Brain microvascular endothelial cell (primary cell): ENCODE results near the gene NTN1.
"Not testable (repeated sequence)": the region's sequence is repeated elsewhere in the genome, so short reads cannot be mapped to it uniquely, and the experiment has no call there.

Experiments used
- DNase-seq: peaks from one replicate; pipeline ENCODE4 v3.0.0-alpha.2; 2020
- H3K27ac ChIP-seq: fragments of 250-450 bp; sonication (Bioruptor Pico); 2 replicates; pipeline ENCODE4 v1.5.1; 2020; ENCODE audit warnings: mild to moderate bottlenecking, moderate library complexity
- H3K27me3 ChIP-seq: fragments of 250-450 bp; sonication (Bioruptor Pico); replicated peaks from 2 replicates; pipeline ENCODE4 v1.5.1; 2020; ENCODE audit warnings: mild to moderate bottlenecking
- H3K36me3 ChIP-seq: fragments of 250-450 bp; sonication (Bioruptor Pico); replicated peaks from 2 replicates; pipeline ENCODE4 v1.5.1; 2020; ENCODE audit warnings: mild to moderate bottlenecking
- H3K4me3 ChIP-seq: 2 replicates; pipeline ENCODE4 v1.5.1; 2011; ENCODE audit warnings: low read depth, mild to moderate bottlenecking, control low read depth, low read length, moderate library complexity
- CTCF ChIP-seq: IDR thresholded peaks from 2 replicates; pipeline ENCODE4 v1.5.1; 2011; ENCODE audit warnings: low read depth, mild to moderate bottlenecking, moderate library complexity, low read length, control low read depth, inconsistent platforms; ENCODE audit errors: missing control alignments
- in situ Hi-C: cut with HindIII; loops from 2 replicates; pipeline ENCODE4 v1.10.0; 2017; ENCODE audit warnings: low sequenced_read_pairs, low pct_ligation_motif_present

NTN1 gene

GRCh38 chr17:9021158-9021991 is at the start of gene NTN1:
NTN1 (plus strand) TSS chr17:9021510; CDS start chr17:9022374, 864 bp downstream.
- Histone ChIP-seq H3K36me3 (no peaks in the 10 kb centered on the region), H3K27me3 (peaks cover 32% of the 10 kb centered on the region), H3K27ac (no peak within 1 kb of the TSS), H3K4me3 (peak within 1 kb of the TSS; percentile 48)
- in situ Hi-C loops = no loop called here
- no peak for DNase-seq
- TF ChIP-seq CTCF = no peak

- Histone ChIP-seq H3K4me3 (no peak overlapping the region), H3K36me3 (no peaks in the 10 kb centered on the region), H3K27ac (no peak overlapping the region), H3K27me3 (no peaks in the 10 kb centered on the region)
- in situ Hi-C loops = no loop called here
- DNase-seq = no peak
- no peak for TF ChIP-seq CTCF
Observed at GRCh38 chr17:8975091-8975725, 46.1 kb upstream of the NTN1 start.

- no peak overlapping the region for H3K27ac ChIP-seq
- no peak overlapping the region for H3K4me3 ChIP-seq
- H3K36me3 ChIP-seq = no peaks in the 10 kb centered on the region
- DNase-seq = no peak
- H3K27me3 ChIP-seq = no peaks in the 10 kb centered on the region
- TF ChIP-seq CTCF = no peak
- in situ Hi-C loops = no loop called here
Observed at GRCh38 chr17:8976638-8977037, 44.7 kb upstream of the NTN1 start.

GRCh38 chr17:8979715-8980114 is 41.6 kb upstream of the NTN1 start:
- no peak for DNase-seq
- TF ChIP-seq CTCF = no peak
- Histone ChIP-seq H3K36me3 (no peaks in the 10 kb centered on the region), H3K27ac (no peak overlapping the region), H3K27me3 (no peaks in the 10 kb centered on the region), H3K4me3 (no peak overlapping the region)
- in situ Hi-C loops = no loop called here

GRCh38 chr17:8981443-8981842 is 39.9 kb upstream of the NTN1 start:
- Histone ChIP-seq H3K4me3 (no peak overlapping the region), H3K36me3 (no peaks in the 10 kb centered on the region), H3K27ac (no peak overlapping the region), H3K27me3 (no peaks in the 10 kb centered on the region)
- in situ Hi-C loops = no loop called here
- TF ChIP-seq CTCF = no peak
- DNase-seq = no peak

- DNase-seq, in situ Hi-C loops, H3K27ac ChIP-seq: not testable (repeated sequence)
Observed at GRCh38 chr17:8984225-8984624, 37.1 kb upstream of the NTN1 start.

More at GRCh38 chr17:8984225-8984624, 37.1 kb upstream of the NTN1 start:
- not testable (repeated sequence) for H3K36me3 ChIP-seq, H3K4me3 ChIP-seq, H3K27me3 ChIP-seq
